ENCODE results near the gene GSDMA. TPM values are rescaled to one million over a fixed set of nuclear protein-coding genes. Genes with fewer than 3 reads are reported as not detected.

The GSDMA gene
- total RNA-seq, 1 experiment from 2014 or later, result not detected

- Histone ChIP-seq H3K23ac (ENCODE audit: insufficient read length, low read depth, low read length) (no peak overlapping the region), H2BK12ac (ENCODE audit: insufficient read length, low read depth, low read length) (no peak overlapping the region), H3K18ac (ENCODE audit: insufficient read length, low read depth, low read length) (no peak overlapping the region), H3K9me3 (ENCODE audit: control insufficient read depth, low read depth, low read length) (no peaks in the 10 kb centered on the region), H2AK5ac (ENCODE audit: insufficient read length, low read length) (no peak overlapping the region), H4K8ac (replicated peaks; ENCODE audit: insufficient read length, low read depth, low read length) (no peak overlapping the region), H3K79me1 (ENCODE audit: insufficient read depth, low read depth, low read length, poor library complexity, severe bottlenecking) (no peaks in the 10 kb centered on the region), H3K4ac (ENCODE audit: low read depth, low read length) (no peak overlapping the region), H4K5ac (ENCODE audit: insufficient read length, low read depth, low read length) (no peak overlapping the region), H3K14ac (ENCODE audit: insufficient read depth, low read length) (no peak overlapping the region), H2BK120ac (ENCODE audit: low read depth, low read length, poor library complexity, severe bottlenecking) (no peak overlapping the region), H3K27ac (ENCODE audit: insufficient read length, low read depth, low read length) (no peak overlapping the region), H3K23me2 (ENCODE audit: insufficient read length, low read depth, low read length, poor library complexity, severe bottlenecking) (no peaks in the 10 kb centered on the region), H3K4me2 (ENCODE audit: insufficient read depth, insufficient read length, low read length) (no peak overlapping the region), H3K4me1 (ENCODE audit: insufficient read depth, low read length) (peaks cover 1% of the 10 kb centered on the region; the same call in 1 of the 2 replicates), H2BK20ac (ENCODE audit: low read depth, low read length, poor library complexity, severe bottlenecking) (no peak overlapping the region), H2BK15ac (ENCODE audit: low read depth, low read length) (no peak overlapping the region), H3K27me3 (ENCODE audit: insufficient read depth, low read length) (no peaks in the 10 kb centered on the region; the same call in 1 of the 2 replicates), H4K91ac (ENCODE audit: insufficient read length, low read depth, low read length) (no peak overlapping the region), H4K20me1 (ENCODE audit: control insufficient read depth, insufficient read depth, insufficient read length) (no peaks in the 10 kb centered on the region), H3K56ac (ENCODE audit: insufficient read length, low read depth, low read length) (no peak overlapping the region), H3K79me2 (ENCODE audit: insufficient read depth, low read length) (no peaks in the 10 kb centered on the region), H3T11ph (ENCODE audit: low read length) (no peak overlapping the region), H2AFZ (ENCODE audit: low read length) (no peak overlapping the region), H2BK5ac (ENCODE audit: insufficient read length, low read length) (no peak overlapping the region), H3K9ac (ENCODE audit: extremely low read depth, insufficient read length, low read length) (no peak overlapping the region)
- Mint-ChIP-seq H3K27ac (no peak overlapping the region), H3K4me1 (peaks cover 0 to 7% of the 10 kb centered on the region in 2 experiments; a peak in 1 of 4 replicates), H3K4me3 (no peak overlapping the region), H3K9me3 (no peaks in the 10 kb centered on the region; a peak in 1 of 5 replicates), H3K36me3 (ENCODE audit: insufficient read depth in 1 of 3, low read depth in 3 of 3) (no peaks in the 10 kb centered on the region), H3K27me3 (ENCODE audit: low read depth) (peaks cover 47% of the 10 kb centered on the region)
- DNase-seq, result no peak
- no peak for TF ChIP-seq CTCF (conservative IDR thresholded peaks at IDR 0.05)
- no CpG with 5 or more reads among the region's 2 CpGs for WGBS (ENCODE audit: extremely low coverage, insufficient read length, low lambda C conversion rate)
These were observed 6.0 kb downstream of the GSDMA start for GRCh38 chr17:39968761-39969160.

Measured in H9 (cell line).